Body of pancreas (tissue), 4 donors: ENCODE measurements around the gene MGAT3. TPM values are rescaled to one million over a fixed set of nuclear protein-coding genes. Genes with fewer than 3 reads are reported as not detected.
A peak's percentile ranks its signal among the peaks of the same experiment; 100 is the strongest.

ENCODE experiments used
- ATAC-seq: fragments of 150-250 bp; one replicate; pipeline ENCODE4 v1.9.1; 2016
- DNase-seq, 4 donors: peaks; one replicate each; pipeline ENCODE4 v3.0.0-alpha.2; 2019
- H3K27ac ChIP-seq, 4 donors: fragments of 200-600 bp; sonication (generic); 1 replicate in 3 of 4; 2 replicates in 1 of 4; pipeline versions ENCODE4 v1.5.1 to v1.6.1; 2016 to 2019; ENCODE audit warnings: mild to moderate bottlenecking in 1 of 4, mixed read lengths in 1 of 4, moderate library complexity in 1 of 4
- H3K27me3 ChIP-seq, 2 donors: fragments of 200-600 bp; sonication (generic); one replicate each; pipeline ENCODE4 v1.6.0; 2016; ENCODE audit warnings: mild to moderate bottlenecking in 1 of 2
- H3K36me3 ChIP-seq, 2 donors: fragments of 200-600 bp; sonication (generic); replicated peaks in 1 of 2; 2 replicates each; pipeline ENCODE4 v1.5.1; 2016; ENCODE audit warnings: low read depth in 2 of 2; ENCODE audit not compliant: insufficient read depth in 1 of 2
- H3K4me1 ChIP-seq: fragments of 200-600 bp; sonication (generic); one replicate; pipeline ENCODE4 v1.6.0; 2016
- H3K4me3 ChIP-seq, 2 donors: fragments of 200-600 bp; sonication (generic); 1 replicate in 1 of 2; 2 replicates in 1 of 2; pipeline ENCODE4 v1.5.1; 2016 to 2019
- H3K9me3 ChIP-seq, 3 donors: fragments of 200-600 bp; sonication (generic); 1 replicate in 2 of 3; 2 replicates in 1 of 3; pipeline ENCODE4 v1.5.1; 2016
- CTCF ChIP-seq, 7 experiments: fragments of 450-650 bp in 4 of 7; fragments of 200-600 bp in 3 of 7; sonication (generic) in 3 of 7; IDR thresholded peaks; one replicate each; pipeline ENCODE4 v1.5.1; 2016 to 2019; ENCODE audit warnings: antibody characterized with exemption in 7 of 7
- POLR2A ChIP-seq, 3 donors: fragments of 450-650 bp; IDR thresholded peaks; one replicate each; pipeline ENCODE4 v1.6.1; 2016; ENCODE audit warnings: antibody characterized with exemption in 3 of 3, mild to moderate bottlenecking in 2 of 3
- WGBS, 2 donors: methylation state at CpG; one replicate each; pipeline ENCODE4 v1.1.5; 2017; 5-methylcytosine and 5-hydroxymethylcytosine counted together
- intact Hi-C: fragments of 100-400 bp; cut with DNase I; formaldehyde crosslinking; loops from one replicate; pipeline ENCODE4 v1.15.1; 2023
- total RNA-seq, 2 donors: library from RNA; depleted of rRNA; stranded (reverse); fragments of >200 nt; gene quantifications; one replicate each; pipeline ENCODE4 v1.1.0, GENCODE V29; 2016

MGAT3 gene
- total RNA-seq, 2 donors from 2014 or later: 0.99 to 2.9 TPM

GRCh38 chr22:39498802-39499201, 42.0 kb downstream of the MGAT3 start:
- no peak for DNase-seq
- Histone ChIP-seq H3K27me3 (no peaks in the 10 kb centered on the region), H3K4me1 (peaks cover 38% of the 10 kb centered on the region), H3K27ac (no peak overlapping the region), H3K4me3 (no peak overlapping the region), H3K36me3 (no peaks in the 10 kb centered on the region), H3K9me3 (no peaks in the 10 kb centered on the region)
- ATAC-seq: no peak
- 53 to 71% methylated on average over 3 of the region's 3 CpGs for WGBS, 2 donors
- intact Hi-C loops: no loop called here
- TF ChIP-seq POLR2A (IDR thresholded peaks at IDR 0.05): no peak
- TF ChIP-seq CTCF (IDR thresholded peaks at IDR 0.05): no peak

- TF ChIP-seq POLR2A (IDR thresholded peaks at IDR 0.05) (no peak), CTCF (IDR thresholded peaks at IDR 0.05) (no peak)
- DNase-seq (no peak), ATAC-seq (no peak)
- H3K9me3 ChIP-seq: no peaks in the 10 kb centered on the region
- no peak overlapping the region for H3K4me3 ChIP-seq
- H3K27ac ChIP-seq: no peak overlapping the region
- no peaks in the 10 kb centered on the region for H3K27me3 ChIP-seq
- peaks cover 0 to 2% of the 10 kb centered on the region in 2 donors for H3K36me3 ChIP-seq
- intact Hi-C loops: no loop called here
- 76 to 77% methylated on average over 5 to 6 of the region's 6 CpGs for WGBS, 2 donors
- H3K4me1 ChIP-seq: peaks cover 43% of the 10 kb centered on the region
Observed at GRCh38 chr22:39500101-39500500, 43.3 kb downstream of the MGAT3 start.

GRCh38 chr22:39501644-39502108, 44.9 kb downstream of the MGAT3 start:
- intact Hi-C loops: no loop called here
- Histone ChIP-seq H3K36me3 (peaks cover 0 to 8% of the 10 kb centered on the region in 2 donors), H3K4me1 (peaks cover 36% of the 10 kb centered on the region), H3K4me3 (peak overlapping the region in 1 of 2 donors; percentile 99), H3K27me3 (no peaks in the 10 kb centered on the region), H3K27ac (peak overlapping the region; percentile 88 to 96 (median 92)), H3K9me3 (no peaks in the 10 kb centered on the region)
- no peak for DNase-seq
- ATAC-seq: peak; percentile 14
- 17 to 22% methylated on average over 12 to 13 of the region's 13 CpGs for WGBS, 2 donors
- TF ChIP-seq CTCF (IDR thresholded peaks at IDR 0.05): no peak
- peak in 1 of 3 donors; percentile 86 for TF ChIP-seq POLR2A (IDR thresholded peaks at IDR 0.05)

- intact Hi-C loops: no loop called here
- Histone ChIP-seq H3K27me3 (no peaks in the 10 kb centered on the region), H3K27ac (peak within 1 kb of the TSS; percentile 88 to 96 (median 92)), H3K9me3 (no peaks in the 10 kb centered on the region), H3K4me1 (peaks cover 33% of the 10 kb centered on the region), H3K4me3 (peak within 1 kb of the TSS; percentile 99), H3K36me3 (peaks cover 0 to 10% of the 10 kb centered on the region in 2 donors)
- WGBS, 2 donors: 1% methylated on average over 57 of the region's 58 CpGs; no CpG with 5 or more reads in 1 of the 2 donors
- peak; percentile 99 for DNase-seq
- peak; percentile 96 for ATAC-seq
- TF ChIP-seq CTCF (IDR thresholded peaks at IDR 0.05) (peak in 1 of 7 experiments; percentile 3), POLR2A (IDR thresholded peaks at IDR 0.05) (peak in 2 of 3 donors; percentile 68 to 77)
Observed at GRCh38 chr22:39502109-39502788, 45.4 kb downstream of the MGAT3 start, which contains the start of gene MIEF1. MIEF1 (plus strand) TSS chr22:39502290; CDS start chr22:39511295, 9,005 bp downstream.
